Measurements from ENCODE around the gene SUMO3.

Gene SUMO3

DNA sequence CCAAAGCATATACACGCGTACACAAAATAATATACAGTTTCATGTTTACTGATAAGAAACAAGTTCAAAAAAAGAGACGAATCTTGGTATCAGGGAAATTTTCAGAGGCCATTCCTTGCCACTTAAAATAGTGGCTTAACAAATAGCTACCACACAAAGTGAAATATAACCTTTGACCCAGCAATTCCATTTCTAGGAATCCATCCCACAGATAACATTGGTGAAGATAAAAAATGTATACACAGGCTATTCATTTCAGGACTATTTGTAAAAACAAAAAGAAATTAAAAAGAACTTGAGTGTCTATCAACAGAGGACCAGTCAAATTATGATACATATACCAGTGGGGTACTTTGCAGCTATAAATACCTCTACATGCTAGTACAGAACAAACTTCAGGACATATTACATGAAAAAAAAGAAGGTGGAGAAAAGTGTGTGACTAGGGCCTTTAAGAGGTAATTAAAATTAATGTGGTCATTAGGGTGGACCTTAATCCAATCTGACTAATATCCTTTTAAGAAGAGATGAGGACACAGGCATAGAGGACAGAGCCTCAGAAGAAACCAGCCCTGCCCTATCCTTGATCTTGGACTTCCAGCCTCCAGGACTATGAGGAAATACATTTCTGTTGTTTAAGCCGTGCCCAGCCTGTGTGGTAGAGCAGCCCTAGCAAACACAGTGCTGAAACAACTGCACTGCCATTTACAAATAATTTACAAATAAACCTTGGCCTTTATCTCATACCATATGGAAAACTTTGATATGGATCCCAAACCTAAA lies 24.1 kb downstream of the SUMO3 start:
- Histone ChIP-seq H3F3A (ENCODE audit: insufficient read depth, low read length) (no peaks in the 10 kb centered on the region), H3K9me2 (ENCODE audit: low read depth, low read length) (no peaks in the 10 kb centered on the region), H3K4me1 (ENCODE audit: insufficient read depth, low read length, severe bottlenecking) (peaks cover 28% of the 10 kb centered on the region), H3K9ac (ENCODE audit: low read length) (no peak overlapping the region), H4K20me1 (ENCODE audit: insufficient read depth, low read length) (no peaks in the 10 kb centered on the region), H3K36me3 (ENCODE audit: insufficient read depth, low read length) (peaks cover 65% of the 10 kb centered on the region), H3K27ac (ENCODE audit: low read depth, low read length, poor library complexity, severe bottlenecking) (no peak overlapping the region), H2AFZ (ENCODE audit: low read length) (no peak overlapping the region), H3K4me3 (ENCODE audit: low read depth, low read length, poor library complexity, severe bottlenecking) (no peak overlapping the region), H3K9me3 (ENCODE audit: low read length) (no peaks in the 10 kb centered on the region), H3K4me2 (ENCODE audit: low read length) (no peak overlapping the region), H3K79me2 (ENCODE audit: insufficient read depth, low read length) (peaks cover 96% of the 10 kb centered on the region), H3K27me3 (ENCODE audit: insufficient read depth, low read length) (no peaks in the 10 kb centered on the region)
- TF ChIP-seq CTCF (IDR thresholded peaks at IDR 0.05; ENCODE audit: low read length) (no peak), EZH2 (IDR thresholded peaks at IDR 0.05; ENCODE audit: borderline replicate concordance, low read length) (no peak)

DNA sequence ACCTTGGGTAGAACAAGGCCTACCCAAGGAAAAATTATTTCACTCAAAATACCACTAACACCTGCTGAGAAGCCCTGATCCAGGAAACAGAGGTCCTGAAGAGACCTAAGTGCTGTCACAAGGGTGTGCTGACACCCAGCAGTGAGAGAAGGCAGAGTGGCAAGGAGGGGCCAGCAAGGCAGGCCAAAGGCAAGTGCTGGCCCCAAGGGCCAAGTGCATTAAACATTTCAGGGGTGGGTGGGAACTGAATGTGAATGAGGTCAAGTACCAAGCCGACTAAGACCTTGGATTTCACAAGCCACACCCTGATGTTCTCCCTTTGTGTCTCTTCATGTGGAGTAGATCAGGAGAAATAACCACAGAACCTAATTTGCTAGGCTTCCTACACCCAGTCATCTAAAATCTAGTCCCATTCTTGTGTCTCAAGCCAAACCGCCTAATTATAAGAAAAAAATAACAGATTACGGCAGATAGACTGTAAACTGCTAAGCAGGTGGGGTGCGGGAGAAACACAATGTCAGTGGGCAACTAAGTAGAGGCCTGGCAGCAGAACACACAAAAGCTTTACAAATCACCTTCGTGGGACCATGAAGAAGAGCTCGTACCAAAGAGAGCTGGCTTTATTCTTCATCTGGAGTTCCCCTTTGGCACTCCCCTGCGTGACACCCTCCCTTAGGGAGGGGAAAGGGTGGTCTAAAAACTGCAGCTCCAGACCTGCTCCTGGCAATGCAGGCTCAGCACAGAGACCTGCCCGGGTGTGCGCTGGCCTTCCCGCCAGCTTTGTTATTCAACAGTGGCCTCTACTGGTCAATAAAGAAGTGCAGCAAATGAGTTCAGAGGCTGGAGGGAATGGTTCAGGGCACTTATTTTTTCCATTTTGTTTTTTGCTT lies 24.9 kb downstream of the SUMO3 start:
- TF ChIP-seq CTCF (IDR thresholded peaks at IDR 0.05; ENCODE audit: low read length): peak; percentile 77
- TF ChIP-seq EZH2 (IDR thresholded peaks at IDR 0.05; ENCODE audit: borderline replicate concordance, low read length): no peak
- H3K36me3 ChIP-seq (ENCODE audit: insufficient read depth, low read length): peaks cover 58% of the 10 kb centered on the region
- no peak overlapping the region for H3K4me2 ChIP-seq (ENCODE audit: low read length)
- H3F3A ChIP-seq (ENCODE audit: insufficient read depth, low read length): no peaks in the 10 kb centered on the region
- no peaks in the 10 kb centered on the region for H3K27me3 ChIP-seq (ENCODE audit: insufficient read depth, low read length)
- no peaks in the 10 kb centered on the region for H3K9me3 ChIP-seq (ENCODE audit: low read length)
- H3K79me2 ChIP-seq (ENCODE audit: insufficient read depth, low read length): peaks cover 95% of the 10 kb centered on the region
- no peak overlapping the region for H3K4me3 ChIP-seq (ENCODE audit: low read depth, low read length, poor library complexity, severe bottlenecking)
- H3K4me1 ChIP-seq (ENCODE audit: insufficient read depth, low read length, severe bottlenecking): peaks cover 28% of the 10 kb centered on the region
- H3K9ac ChIP-seq (ENCODE audit: low read length): peak overlapping the region; percentile 15; the same call in 1 of the 2 replicates
- H2AFZ ChIP-seq (ENCODE audit: low read length): no peak overlapping the region
- no peaks in the 10 kb centered on the region for H3K9me2 ChIP-seq (ENCODE audit: low read depth, low read length)
- no peaks in the 10 kb centered on the region; the same call in 1 of the 2 replicates for H4K20me1 ChIP-seq (ENCODE audit: insufficient read depth, low read length)
- H3K27ac ChIP-seq (ENCODE audit: low read depth, low read length, poor library complexity, severe bottlenecking): no peak overlapping the region

GRCh38 chr21:44791993-44792392 lies 25.9 kb downstream of the SUMO3 start:
- Histone ChIP-seq H3K9me3 (ENCODE audit: low read length) (no peaks in the 10 kb centered on the region), H3K4me2 (ENCODE audit: low read length) (no peak overlapping the region), H3K27ac (ENCODE audit: low read depth, low read length, poor library complexity, severe bottlenecking) (no peak overlapping the region), H3K9me2 (ENCODE audit: low read depth, low read length) (no peaks in the 10 kb centered on the region), H3K4me3 (ENCODE audit: low read depth, low read length, poor library complexity, severe bottlenecking) (no peak overlapping the region), H3F3A (ENCODE audit: insufficient read depth, low read length) (no peaks in the 10 kb centered on the region), H3K27me3 (ENCODE audit: insufficient read depth, low read length) (no peaks in the 10 kb centered on the region), H3K36me3 (ENCODE audit: insufficient read depth, low read length) (peaks cover 61% of the 10 kb centered on the region), H3K4me1 (ENCODE audit: insufficient read depth, low read length, severe bottlenecking) (peaks cover 28% of the 10 kb centered on the region), H3K79me2 (ENCODE audit: insufficient read depth, low read length) (peaks cover 96% of the 10 kb centered on the region), H2AFZ (ENCODE audit: low read length) (no peak overlapping the region), H3K9ac (ENCODE audit: low read length) (no peak overlapping the region), H4K20me1 (ENCODE audit: insufficient read depth, low read length) (no peaks in the 10 kb centered on the region; the same call in 1 of the 2 replicates)
- TF ChIP-seq EZH2 (IDR thresholded peaks at IDR 0.05; ENCODE audit: borderline replicate concordance, low read length) (no peak), CTCF (IDR thresholded peaks at IDR 0.05; ENCODE audit: low read length) (no peak)

All from OCI-LY1 (cell line).